Retinal pigment epithelial cell (primary cell): ENCODE data around the gene STK17A.
"Not testable (repeated sequence)": the region's sequence is repeated elsewhere in the genome, so short reads cannot be mapped to it uniquely, and the experiment has no call there.

ENCODE experiments used
- DNase-seq: peaks from one replicate; pipeline ENCODE4 v3.0.0-alpha.2; 2010; ENCODE audit warnings: low read depth
- H3K4me3 ChIP-seq: 2 replicates; pipeline ENCODE4 v1.5.1; 2011; ENCODE audit warnings: mild to moderate bottlenecking, low read length, control low read depth, moderate library complexity
- TF ChIP-seq, protein P1 (sequence below): conservative IDR thresholded peaks from 2 replicates; pipeline ENCODE4 v1.5.1; 2011; ENCODE audit warnings: low read depth, low read length, control low read depth, inconsistent platforms

The STK17A gene

DNA sequence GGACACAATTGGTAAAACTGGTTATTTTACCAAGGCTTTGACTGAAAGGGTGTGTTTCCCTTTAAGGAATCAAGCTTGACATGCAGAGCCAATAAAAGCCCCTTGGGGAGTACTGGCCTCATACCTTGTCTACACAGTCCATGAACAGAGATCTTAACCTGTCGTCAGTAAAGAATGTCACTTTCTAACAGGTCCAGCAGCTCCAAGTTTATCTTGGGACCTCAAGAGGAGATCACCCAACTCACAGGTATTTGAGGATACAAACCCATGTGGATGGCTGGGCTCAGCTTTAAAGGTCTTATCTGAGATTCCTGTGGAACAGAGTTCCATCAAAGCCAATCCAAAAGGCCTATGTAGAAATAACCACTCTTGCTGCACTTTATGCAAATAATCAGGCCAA, 85.1 kb downstream of the STK17A start:
- TF ChIP-seq, protein P1, sequence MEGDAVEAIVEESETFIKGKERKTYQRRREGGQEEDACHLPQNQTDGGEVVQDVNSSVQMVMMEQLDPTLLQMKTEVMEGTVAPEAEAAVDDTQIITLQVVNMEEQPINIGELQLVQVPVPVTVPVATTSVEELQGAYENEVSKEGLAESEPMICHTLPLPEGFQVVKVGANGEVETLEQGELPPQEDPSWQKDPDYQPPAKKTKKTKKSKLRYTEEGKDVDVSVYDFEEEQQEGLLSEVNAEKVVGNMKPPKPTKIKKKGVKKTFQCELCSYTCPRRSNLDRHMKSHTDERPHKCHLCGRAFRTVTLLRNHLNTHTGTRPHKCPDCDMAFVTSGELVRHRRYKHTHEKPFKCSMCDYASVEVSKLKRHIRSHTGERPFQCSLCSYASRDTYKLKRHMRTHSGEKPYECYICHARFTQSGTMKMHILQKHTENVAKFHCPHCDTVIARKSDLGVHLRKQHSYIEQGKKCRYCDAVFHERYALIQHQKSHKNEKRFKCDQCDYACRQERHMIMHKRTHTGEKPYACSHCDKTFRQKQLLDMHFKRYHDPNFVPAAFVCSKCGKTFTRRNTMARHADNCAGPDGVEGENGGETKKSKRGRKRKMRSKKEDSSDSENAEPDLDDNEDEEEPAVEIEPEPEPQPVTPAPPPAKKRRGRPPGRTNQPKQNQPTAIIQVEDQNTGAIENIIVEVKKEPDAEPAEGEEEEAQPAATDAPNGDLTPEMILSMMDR, result no peak
- no peak overlapping the region for H3K4me3 ChIP-seq
- no peak for DNase-seq

- no peak overlapping the region for H3K4me3 ChIP-seq
- no peak for DNase-seq
- TF ChIP-seq, protein P1, result no peak
Measured at GRCh38 chr7:43669286-43670081, 86.6 kb downstream of the STK17A start.

DNA sequence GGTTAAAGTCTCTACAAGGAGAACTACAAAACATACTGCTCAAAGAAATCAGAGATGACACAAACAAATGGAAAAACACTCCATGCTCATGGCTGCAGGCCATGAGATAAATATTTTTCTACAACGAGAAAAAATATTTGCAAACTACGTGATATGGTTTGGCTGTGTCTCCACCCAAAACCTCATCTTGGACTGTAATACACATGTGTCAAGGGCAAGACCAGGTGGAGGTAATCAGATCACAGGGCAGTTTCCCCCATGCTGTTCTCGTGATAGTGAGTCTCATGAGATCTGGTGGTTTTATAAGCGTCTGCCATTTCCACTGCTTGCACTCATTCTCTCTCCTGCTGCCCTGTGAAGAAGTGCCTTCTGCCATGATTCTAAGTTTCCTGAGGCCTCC, 88.6 kb downstream of the STK17A start:
- no peak for DNase-seq
- H3K4me3 ChIP-seq, result no peak overlapping the region
- TF ChIP-seq, protein P1, result no peak

DNA sequence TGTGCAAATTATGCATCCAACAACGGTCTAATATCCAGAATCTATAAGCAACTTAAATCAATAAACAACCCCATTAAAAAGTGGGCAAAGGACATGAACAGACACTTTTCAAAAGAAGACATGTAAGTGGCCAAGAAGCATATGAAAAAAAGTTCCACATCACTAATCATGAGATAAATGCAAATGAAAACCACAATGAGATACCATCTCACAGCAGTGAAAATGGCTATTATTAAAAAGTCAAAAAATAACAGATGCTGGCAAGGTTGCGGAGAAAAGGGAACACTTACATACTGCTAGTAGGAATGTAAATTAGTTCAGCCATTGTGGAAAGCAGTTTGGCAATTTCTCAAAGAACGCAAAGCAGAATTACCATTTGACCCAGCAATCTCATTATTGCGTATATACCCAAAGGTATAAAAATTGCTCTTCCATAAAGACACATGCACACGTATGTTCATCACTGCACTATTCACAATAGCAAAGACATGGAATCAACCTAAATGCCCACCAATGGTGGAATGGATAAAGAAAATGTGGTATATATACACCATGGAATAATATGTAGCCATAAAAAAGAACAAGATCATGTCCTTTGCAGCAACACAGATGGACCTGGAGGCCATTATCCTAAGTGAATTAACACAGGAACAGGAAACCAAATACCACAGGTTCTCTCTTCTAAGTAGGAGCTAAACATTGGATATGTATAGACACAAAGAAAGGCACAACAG, 90.5 kb downstream of the STK17A start:
- not testable (repeated sequence) for DNase-seq, H3K4me3 ChIP-seq

DNA sequence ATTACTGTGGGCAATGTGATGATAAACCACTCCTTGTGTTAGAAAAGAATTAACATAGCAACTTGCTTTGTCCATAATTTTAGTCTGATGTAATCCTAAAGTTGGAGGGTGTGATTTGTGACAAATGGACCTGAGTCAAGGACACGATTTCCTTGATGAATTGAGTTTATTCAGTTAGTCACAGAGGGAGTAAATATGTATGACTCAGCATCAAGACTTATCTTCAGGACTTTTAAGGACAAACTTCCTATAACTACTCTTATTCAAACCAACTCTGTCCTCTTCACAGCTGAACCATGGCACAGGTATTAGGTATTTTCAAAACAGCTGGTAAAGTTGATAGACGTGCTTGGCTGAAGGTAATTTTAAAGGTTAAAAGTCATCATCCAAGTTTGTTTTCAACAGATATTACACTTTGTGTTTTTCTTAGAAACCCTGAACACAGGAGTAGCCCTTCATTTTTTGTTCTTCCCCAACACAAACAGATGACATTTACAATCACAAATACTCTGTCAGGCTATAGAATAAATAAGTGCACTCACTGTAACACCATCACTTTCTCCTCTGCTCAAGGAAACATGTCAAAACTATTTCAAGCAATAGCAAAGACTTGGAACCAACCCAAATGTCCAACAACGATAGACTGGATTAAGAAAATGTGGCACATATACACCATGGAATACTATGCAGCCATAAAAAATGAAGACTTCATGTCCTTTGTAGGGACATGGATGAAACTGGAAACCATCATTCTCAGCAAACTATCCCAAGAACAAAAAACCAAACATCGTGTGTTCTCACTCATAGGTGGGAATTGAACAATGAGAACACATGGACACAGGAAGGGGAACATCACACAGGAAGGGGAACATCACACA, 91.9 kb downstream of the STK17A start:
- TF ChIP-seq, protein P1, result no peak
- no peak for DNase-seq
- no peak overlapping the region for H3K4me3 ChIP-seq
